ENCODE measurements around the gene INSYN2B. TPM values are rescaled to one million over a fixed set of nuclear protein-coding genes. Genes with fewer than 3 reads are reported as not detected.

The INSYN2B gene
- total RNA-seq, 1 experiment from 2014 or later = not detected

GRCh38 chr5:169901896-169902295 lies 78.4 kb downstream of the INSYN2B start:
- peaks cover 14% of the 10 kb centered on the region for H3K27me3 Mint-ChIP-seq (ENCODE audit: low read depth)
- no peaks in the 10 kb centered on the region for H3K9me3 Mint-ChIP-seq
- DNase-seq (ENCODE audit: low spot score) = no peak
- H3K36me3 Mint-ChIP-seq = no peaks in the 10 kb centered on the region
- H3K4me1 Mint-ChIP-seq = peaks cover 7% of the 10 kb centered on the region
- TF ChIP-seq FOXP4 (CRISPR knock-in tag; IDR thresholded peaks at IDR 0.05) = no peak
- no peak for TF ChIP-seq ZNF232 (CRISPR knock-in tag; IDR thresholded peaks at IDR 0.05)
- no peak for TF ChIP-seq FOXJ3 (CRISPR knock-in tag; IDR thresholded peaks at IDR 0.05; ENCODE audit: borderline replicate concordance)
- no peak for TF ChIP-seq ELF4 (CRISPR knock-in tag; IDR thresholded peaks at IDR 0.05; ENCODE audit: low read depth)
- TF ChIP-seq, protein P1, sequence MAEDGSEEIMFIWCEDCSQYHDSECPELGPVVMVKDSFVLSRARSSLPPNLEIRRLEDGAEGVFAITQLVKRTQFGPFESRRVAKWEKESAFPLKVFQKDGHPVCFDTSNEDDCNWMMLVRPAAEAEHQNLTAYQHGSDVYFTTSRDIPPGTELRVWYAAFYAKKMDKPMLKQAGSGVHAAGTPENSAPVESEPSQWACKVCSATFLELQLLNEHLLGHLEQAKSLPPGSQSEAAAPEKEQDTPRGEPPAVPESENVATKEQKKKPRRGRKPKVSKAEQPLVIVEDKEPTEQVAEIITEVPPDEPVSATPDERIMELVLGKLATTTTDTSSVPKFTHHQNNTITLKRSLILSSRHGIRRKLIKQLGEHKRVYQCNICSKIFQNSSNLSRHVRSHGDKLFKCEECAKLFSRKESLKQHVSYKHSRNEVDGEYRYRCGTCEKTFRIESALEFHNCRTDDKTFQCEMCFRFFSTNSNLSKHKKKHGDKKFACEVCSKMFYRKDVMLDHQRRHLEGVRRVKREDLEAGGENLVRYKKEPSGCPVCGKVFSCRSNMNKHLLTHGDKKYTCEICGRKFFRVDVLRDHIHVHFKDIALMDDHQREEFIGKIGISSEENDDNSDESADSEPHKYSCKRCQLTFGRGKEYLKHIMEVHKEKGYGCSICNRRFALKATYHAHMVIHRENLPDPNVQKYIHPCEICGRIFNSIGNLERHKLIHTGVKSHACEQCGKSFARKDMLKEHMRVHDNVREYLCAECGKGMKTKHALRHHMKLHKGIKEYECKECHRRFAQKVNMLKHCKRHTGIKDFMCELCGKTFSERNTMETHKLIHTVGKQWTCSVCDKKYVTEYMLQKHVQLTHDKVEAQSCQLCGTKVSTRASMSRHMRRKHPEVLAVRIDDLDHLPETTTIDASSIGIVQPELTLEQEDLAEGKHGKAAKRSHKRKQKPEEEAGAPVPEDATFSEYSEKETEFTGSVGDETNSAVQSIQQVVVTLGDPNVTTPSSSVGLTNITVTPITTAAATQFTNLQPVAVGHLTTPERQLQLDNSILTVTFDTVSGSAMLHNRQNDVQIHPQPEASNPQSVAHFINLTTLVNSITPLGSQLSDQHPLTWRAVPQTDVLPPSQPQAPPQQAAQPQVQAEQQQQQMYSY (CRISPR knock-in tag; IDR thresholded peaks at IDR 0.05) = no peak
- TF ChIP-seq GRHL2 (CRISPR knock-in tag; IDR thresholded peaks at IDR 0.05; ENCODE audit: insufficient replicate concordance, severe bottlenecking) = no peak
- TF ChIP-seq ZNF396 (CRISPR knock-in tag; IDR thresholded peaks at IDR 0.05; ENCODE audit: borderline replicate concordance) = no peak
- TF ChIP-seq GTF2I (CRISPR knock-in tag; conservative IDR thresholded peaks at IDR 0.05) = no peak
- no peak for TF ChIP-seq CREM (CRISPR knock-in tag; IDR thresholded peaks at IDR 0.05)
- no peak for TF ChIP-seq FOXP1 (CRISPR knock-in tag; IDR thresholded peaks at IDR 0.05; ENCODE audit: borderline replicate concordance)
- ChIA-PET POLR2A (no interaction called here), CTCF (interaction anchor here (3.9 kb wide), 1 partner anchor 78 kb away, joined by 17 read pairs; the partner anchor contains the start of gene INSYN2B)
- H3K4me3 Mint-ChIP-seq = no peak overlapping the region
- no peak overlapping the region for H3K27ac Mint-ChIP-seq
- ATAC-seq = no peak

- Mint-ChIP-seq H3K36me3 (no peaks in the 10 kb centered on the region), H3K27me3 (ENCODE audit: low read depth) (no peaks in the 10 kb centered on the region), H3K9me3 (no peaks in the 10 kb centered on the region), H3K4me1 (no peaks in the 10 kb centered on the region; the same call in 1 of the 2 replicates), H3K27ac (no peak overlapping the region), H3K4me3 (no peak overlapping the region)
- POLR2A ChIA-PET = no interaction called here
- DNase-seq (ENCODE audit: low spot score) = no peak
- CTCF ChIA-PET = interaction anchor here (0.9 to 1.5 kb wide), 2 partner anchors 83 to 173 kb away, joined by 3 to 6 read pairs; partner anchors contain the start of gene INSYN2B
- no peak for TF ChIP-seq AR (CRISPR knock-in tag; IDR thresholded peaks at IDR 0.05)
- TF ChIP-seq, protein P1 (CRISPR knock-in tag; IDR thresholded peaks at IDR 0.05) = no peak
- TF ChIP-seq PREB (CRISPR knock-in tag; IDR thresholded peaks at IDR 0.05; ENCODE audit: borderline replicate concordance) = no peak
- no peak for TF ChIP-seq ZNF138 (CRISPR knock-in tag; conservative IDR thresholded peaks at IDR 0.05)
- no peak for ATAC-seq
Observed at GRCh38 chr5:169897481-169897880, 82.8 kb downstream of the INSYN2B start.

Measured in WTC11 (cell line).